GM18519 (cell line): Measurements from ENCODE around the gene NUDCD2.
A peak's percentile ranks its signal among the peaks of the same experiment; 100 is the strongest.
"Not testable (repeated sequence)": the region's sequence is repeated elsewhere in the genome, so short reads cannot be mapped to it uniquely, and the experiment has no call there.

Experiments used
- ATAC-seq: cut with Tn5 transposase; IDR thresholded peaks from one replicate; pipeline ENCODE4 v1.9.1; 2021; ENCODE audit warnings: mild to moderate bottlenecking, moderate library complexity; ENCODE audit not compliant: unreplicated experiment, low FRiP score

Gene NUDCD2

GRCh38 chr5:163434401-163434866, 25.5 kb downstream of the NUDCD2 start:
- ATAC-seq, result no peak

GRCh38 chr5:163433271-163433670, 26.6 kb downstream of the NUDCD2 start:
- ATAC-seq, result no peak

- ATAC-seq, result no peak
These were observed 27.4 kb downstream of the NUDCD2 start for GRCh38 chr5:163432544-163432943.

DNA sequence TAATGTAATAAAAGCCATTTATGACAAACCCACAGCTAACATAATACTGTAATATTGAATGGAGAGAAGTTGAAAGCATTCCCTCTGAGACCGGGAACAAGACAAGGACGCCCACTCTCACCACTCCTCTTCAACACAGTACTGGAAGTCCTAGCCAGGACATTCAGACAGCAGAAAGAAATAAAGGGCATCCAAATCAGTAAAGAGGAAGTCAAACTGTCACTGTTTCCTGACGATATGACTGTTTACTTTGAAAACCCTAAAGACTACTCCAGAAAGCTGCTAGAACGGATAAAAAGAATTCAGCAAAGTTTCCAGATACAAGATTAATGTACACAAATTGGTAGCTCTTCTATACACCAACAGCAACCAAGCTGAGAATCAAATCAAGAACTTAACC, 33.8 kb downstream of the NUDCD2 start:
- ATAC-seq, result not testable (repeated sequence)

DNA sequence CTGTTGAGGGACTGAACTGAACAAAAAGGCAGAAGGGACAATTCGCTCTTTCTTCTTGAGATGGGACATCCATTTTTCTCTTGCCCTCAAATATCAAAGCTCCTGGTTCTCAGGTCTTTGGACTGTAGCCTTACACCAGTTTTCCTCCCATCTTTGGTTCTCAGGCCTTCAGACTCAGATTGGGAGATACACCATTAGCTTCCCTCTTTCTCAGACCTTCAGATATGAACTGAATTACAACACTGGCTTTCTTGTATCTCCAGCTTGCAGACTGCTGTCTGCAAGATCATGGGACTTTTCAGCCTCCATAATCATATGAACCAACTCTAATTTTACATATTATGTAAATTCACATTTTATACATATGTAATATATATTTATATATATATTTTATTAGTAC, 35.1 kb downstream of the NUDCD2 start:
- ATAC-seq, result no peak

GRCh38 chr5:163415673-163416072, 44.2 kb downstream of the NUDCD2 start:
- ATAC-seq, result not testable (repeated sequence)

- no peak for ATAC-seq
These were observed 49.4 kb downstream of the NUDCD2 start for GRCh38 chr5:163410505-163410904.

GRCh38 chr5:163409384-163409783, 50.5 kb downstream of the NUDCD2 start:
- ATAC-seq, result no peak

GRCh38 chr5:163408311-163408923, 51.5 kb downstream of the NUDCD2 start:
- ATAC-seq, result peak; percentile 57

GRCh38 chr5:163407034-163407655, 52.8 kb downstream of the NUDCD2 start:
- ATAC-seq, result peak; percentile 94

DNA sequence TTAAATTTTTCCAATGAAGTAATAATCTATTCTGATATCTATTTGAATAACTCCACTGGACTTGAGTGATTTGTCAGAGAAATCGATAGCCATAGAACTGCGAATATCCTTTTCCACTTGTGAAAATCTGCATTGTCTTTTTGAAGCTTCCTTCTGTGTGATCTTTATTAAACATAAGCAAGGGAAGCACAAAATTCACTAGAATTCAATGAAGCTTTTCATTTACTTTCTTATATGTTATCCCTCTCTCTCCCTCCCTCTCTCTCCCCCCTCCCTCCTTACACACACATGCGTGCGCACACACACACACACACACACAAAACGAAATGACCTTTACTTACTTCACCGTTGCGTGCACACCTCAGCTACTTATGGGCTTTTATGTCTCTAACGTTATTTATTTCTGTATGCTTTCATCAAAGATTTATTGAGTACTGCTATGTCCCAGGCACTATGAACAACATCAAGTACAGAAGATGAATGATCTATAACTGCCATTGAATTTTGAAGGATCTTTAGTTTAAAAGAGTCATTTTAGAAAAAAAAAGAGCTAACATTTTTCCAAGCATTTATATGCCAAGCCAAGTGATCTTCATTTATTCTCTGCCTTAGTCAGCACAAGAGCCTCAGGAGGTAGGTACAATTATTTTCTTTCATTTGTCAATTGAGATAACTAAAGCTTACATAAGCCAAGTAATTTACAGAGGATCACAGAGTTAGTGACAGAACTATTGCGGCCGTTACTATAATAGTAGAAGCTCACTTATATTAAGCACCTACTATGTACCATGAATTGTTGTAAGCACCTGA, 55.3 kb downstream of the NUDCD2 start:
- no peak for ATAC-seq

- no peak for ATAC-seq
These were observed 57.9 kb downstream of the NUDCD2 start for GRCh38 chr5:163402007-163402406.

DNA sequence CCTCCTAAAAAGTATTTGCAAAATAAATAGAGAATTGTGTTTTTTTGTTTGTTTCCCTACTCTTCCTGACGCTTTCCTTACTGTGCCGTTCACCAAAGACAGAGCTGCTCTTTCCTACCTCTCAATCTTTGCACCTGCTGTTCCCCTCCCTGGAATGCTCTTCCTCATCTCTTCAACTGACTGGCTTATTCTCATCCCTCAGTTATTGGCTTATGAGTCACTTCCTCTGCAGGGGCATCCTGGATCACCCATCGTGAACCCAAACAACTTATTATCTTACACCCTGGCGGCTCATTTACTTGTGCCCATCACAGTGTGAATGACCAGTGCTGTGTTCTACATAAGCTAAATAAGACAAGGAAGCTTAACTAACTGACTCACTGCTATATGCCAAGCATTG, 58.6 kb downstream of the NUDCD2 start:
- no peak for ATAC-seq

DNA sequence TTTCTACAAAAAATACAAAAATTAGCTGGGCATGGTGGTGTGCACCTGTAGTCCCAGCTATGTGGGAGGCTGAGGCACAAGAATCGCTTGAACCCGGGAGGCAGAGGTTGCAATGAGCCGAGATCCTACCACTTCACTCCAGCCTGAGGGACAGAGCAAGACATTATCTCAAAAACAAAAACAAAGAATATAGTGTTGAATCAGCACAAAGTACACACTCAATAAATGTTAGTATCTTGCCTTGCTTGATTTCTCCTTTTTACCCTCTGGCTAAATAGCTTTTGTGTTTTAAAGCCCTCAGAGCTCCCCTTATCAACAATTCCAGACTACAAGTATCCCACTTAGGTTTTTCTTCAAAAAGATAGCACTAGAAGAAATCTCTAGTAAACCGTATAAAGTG, 60.0 kb downstream of the NUDCD2 start:
- ATAC-seq, result no peak

GRCh38 chr5:163397354-163397753, 62.5 kb downstream of the NUDCD2 start:
- no peak for ATAC-seq

DNA sequence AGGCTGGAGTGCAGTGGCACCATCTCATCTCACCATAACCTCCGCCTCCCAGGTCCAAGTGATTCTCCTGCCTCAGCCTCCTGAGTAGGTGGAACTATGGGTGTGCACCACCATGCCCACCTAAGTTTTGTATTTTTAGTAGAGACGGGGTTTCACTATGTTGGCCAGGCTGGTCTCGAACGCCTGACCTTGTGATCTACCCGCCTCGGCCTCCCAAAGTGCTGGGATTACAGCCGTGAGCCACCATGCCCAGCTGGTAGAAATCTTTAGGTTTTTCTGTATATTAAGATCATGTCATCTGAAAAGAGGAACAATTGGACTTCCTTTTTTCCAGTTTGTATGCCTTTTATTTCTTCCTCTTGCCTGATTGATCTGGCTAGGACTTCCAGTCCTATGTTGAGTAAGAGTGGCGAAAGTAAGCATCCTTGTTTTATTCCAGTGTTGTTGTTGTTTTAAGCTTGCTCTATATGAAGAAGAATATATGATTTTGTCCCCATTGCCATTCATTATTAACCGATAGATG, 63.0 kb downstream of the NUDCD2 start:
- ATAC-seq, result not testable (repeated sequence)
